HG03135 (cell line): Measurements from ENCODE around the gene CCDC150.
"Not testable (repeated sequence)": the region's sequence is repeated elsewhere in the genome, so short reads cannot be mapped to it uniquely, and the experiment has no call there.

Source experiments
- ATAC-seq: cut with Tn5 transposase; IDR thresholded peaks from one replicate; pipeline ENCODE4 v1.9.1; 2021; ENCODE audit warnings: mild to moderate bottlenecking, moderate library complexity; ENCODE audit not compliant: unreplicated experiment

The CCDC150 gene

DNA sequence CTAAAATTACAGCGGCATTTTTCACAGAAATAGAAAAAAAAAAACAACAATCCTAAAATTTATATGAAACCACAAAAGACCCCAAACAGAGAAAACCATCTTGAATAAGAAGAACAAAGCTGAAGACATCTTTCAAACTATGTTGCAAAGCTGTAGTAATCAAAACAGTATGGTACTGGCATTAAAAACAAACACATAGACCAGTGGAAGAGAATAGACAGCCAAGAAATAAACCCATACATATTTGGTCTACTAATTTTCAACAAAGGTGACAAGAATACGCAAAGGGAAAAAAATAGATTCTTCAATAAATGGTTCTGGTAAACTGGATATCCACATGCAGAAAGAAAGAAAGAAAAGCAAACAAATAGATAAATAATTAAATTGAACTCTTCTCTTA, 9.0 kb upstream of the CCDC150 start:
- no peak for ATAC-seq

DNA sequence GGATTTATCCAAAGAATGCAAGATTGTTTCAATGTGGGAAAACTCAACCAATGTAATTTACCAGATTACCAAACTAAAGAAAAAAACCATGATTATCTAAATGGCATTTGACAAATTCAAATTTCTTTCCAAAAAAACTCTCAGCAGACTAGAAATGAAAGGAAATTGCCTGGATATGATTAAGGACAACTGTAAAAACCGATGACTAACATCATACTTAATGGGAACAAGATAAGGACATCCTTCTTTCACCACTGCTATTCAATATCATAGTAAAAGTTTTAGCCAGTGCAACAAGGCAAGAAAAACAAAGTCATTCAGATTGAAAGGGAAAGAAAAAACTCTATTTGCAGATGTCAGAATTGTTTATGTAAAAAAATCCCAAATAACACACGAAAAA, 4.4 kb upstream of the CCDC150 start:
- no peak for ATAC-seq

- no peak for ATAC-seq
Observed at GRCh38 chr2:196638765-196639164, 750 bp upstream of the CCDC150 start.

GRCh38 chr2:196640031-196640548, 575 bp downstream of the CCDC150 start:
- no peak for ATAC-seq

- no peak for ATAC-seq
Observed at GRCh38 chr2:196649202-196649601, 9.7 kb downstream of the CCDC150 start.

GRCh38 chr2:196651387-196652094, 12.0 kb downstream of the CCDC150 start:
- ATAC-seq, result no peak

GRCh38 chr2:196652869-196653268, 13.4 kb downstream of the CCDC150 start:
- ATAC-seq, result no peak

- no peak for ATAC-seq
Observed at GRCh38 chr2:196653843-196654242, 14.3 kb downstream of the CCDC150 start.

- ATAC-seq, result no peak
Observed at GRCh38 chr2:196655761-196656160, 16.2 kb downstream of the CCDC150 start.

DNA sequence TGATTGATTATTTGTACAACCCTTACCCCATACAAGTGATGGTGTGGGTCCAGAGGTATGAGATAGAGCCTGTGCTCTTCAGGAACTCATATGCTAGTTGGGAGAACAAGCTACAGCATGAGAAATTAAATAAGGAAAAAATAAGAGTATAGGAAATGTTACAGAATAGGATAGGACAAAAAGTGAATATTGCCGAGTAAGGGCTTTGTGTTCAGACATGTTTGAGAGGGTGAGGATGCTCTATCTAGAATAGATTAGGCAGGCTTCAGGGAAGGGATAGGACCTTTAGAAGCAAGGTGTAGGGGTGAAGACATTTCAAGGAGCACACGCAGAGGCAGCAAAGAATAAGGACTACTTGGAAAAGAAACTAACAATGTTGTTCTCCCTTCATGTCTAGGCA, 17.8 kb downstream of the CCDC150 start:
- ATAC-seq, result no peak

- ATAC-seq, result no peak
Observed at GRCh38 chr2:196659844-196660243, 20.3 kb downstream of the CCDC150 start.

DNA sequence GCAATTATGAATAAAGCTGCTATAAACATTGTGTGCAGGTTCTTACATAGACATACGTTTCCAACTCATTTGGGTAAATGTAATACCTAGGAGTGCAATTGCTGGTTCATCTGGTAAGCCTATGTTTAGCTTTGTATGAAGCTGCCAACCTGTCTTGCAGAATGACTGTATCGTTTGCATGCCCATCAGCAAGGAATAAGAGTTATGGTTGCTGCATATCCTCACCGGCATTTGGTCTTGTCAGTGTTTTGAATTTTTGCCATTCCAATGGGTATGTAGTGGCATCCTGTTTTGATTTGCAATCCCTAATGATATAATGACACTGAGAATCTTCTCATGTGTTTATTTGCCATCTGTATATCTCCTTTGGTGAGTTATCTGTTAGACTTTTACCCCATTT, 20.7 kb downstream of the CCDC150 start:
- ATAC-seq, result no peak

DNA sequence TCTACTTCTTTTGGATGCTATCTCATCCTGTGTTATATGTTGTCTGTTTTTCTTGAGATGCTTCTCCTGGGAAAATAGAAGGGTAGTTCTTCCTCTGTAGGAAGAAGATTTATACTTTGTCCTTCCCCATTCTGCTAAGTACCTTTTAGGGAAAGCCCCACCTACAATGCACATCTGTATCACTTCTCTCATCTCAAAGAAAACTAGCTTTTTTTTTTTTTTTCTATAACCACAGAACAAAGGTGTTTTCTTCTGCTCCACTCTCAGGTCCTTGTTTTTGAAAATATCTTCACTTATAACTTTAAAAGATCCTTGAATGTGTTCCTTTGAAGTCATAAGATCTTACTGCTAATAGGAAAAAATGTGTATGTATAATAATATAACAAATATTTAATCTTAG, 30.8 kb downstream of the CCDC150 start:
- ATAC-seq, result no peak

DNA sequence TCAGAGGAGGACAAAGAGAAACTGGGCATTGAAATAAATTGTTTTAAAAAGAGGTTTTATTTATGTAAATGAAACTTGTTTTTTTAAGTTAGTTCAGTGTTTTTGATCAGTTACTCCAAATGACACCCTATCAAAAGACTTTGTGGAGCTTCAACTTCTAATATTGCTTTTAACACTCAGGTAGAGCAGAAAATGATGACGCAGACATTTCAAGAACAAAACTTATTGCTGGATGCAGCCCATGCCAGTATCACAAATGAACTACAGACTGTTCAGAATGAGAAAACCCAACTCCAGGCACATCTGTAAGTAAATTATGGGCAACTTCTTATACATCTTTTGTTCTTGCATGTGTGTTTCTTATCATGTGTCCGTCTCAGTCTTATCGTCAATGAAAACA, 36.4 kb downstream of the CCDC150 start:
- ATAC-seq, result no peak

GRCh38 chr2:196677404-196677803, 37.9 kb downstream of the CCDC150 start:
- no peak for ATAC-seq

DNA sequence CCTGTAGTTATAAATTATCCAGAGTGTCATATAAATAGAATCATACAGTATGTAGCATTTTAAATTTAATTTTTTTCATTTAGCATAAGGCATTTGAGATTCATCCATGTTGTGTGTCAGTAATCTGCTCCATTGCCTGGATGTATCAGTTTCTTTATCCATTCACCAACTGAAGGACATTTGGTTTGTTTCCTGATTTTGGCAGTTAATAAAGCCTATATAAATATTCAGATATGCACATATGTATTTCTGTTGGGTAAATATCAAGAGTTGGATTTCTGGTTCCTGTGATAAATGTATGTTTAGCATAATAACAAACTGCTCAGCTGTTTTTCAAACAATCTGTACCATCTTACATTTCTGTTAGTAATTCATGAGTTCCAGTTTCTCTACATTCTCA, 39.9 kb downstream of the CCDC150 start:
- ATAC-seq, result no peak

GRCh38 chr2:196681510-196681909, 42.0 kb downstream of the CCDC150 start:
- no peak for ATAC-seq

GRCh38 chr2:196685792-196686191, 46.3 kb downstream of the CCDC150 start:
- no peak for ATAC-seq

DNA sequence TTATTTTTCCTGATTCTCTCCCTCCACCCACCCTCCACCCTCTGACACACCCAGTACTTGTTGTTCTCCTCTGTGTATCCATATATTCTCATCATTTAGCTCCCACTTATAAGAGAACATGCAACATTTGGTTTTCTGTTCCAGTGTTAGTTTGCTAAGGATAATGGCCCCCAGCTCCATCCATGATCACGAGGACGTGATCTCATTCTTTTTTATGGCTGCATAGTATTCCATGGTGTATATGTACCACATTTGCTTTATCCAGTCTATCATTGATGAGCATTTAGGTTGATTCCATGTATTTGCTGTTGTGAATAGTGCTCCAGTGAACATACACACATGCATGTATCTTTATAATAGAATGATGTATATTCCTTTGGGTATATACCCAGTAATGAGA, 47.2 kb downstream of the CCDC150 start:
- not testable (repeated sequence) for ATAC-seq

GRCh38 chr2:196696423-196697079, 57.0 kb downstream of the CCDC150 start:
- ATAC-seq, result no peak

- ATAC-seq, result no peak
Observed at GRCh38 chr2:196697825-196698224, 58.3 kb downstream of the CCDC150 start.

DNA sequence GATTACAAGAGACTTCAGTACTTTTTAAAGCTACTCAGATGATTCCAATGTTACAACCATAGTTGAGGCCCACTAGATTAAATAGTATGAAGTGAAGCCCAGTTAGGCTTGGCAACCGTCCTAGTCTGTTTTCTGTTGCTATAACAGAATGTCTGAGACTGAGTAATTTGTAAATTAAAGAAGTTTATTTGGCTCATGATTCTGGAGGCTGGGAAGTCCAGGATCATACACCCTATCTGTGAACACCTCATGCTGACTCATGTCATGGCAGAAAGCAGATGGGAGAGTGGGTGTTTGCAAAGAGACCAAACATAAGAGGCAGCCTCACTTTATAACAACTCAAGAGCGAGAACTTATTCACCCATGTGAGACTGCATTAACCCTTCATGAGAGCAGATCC, 63.1 kb downstream of the CCDC150 start:
- ATAC-seq, result no peak
